GM12872 (cell line): ENCODE results near the gene DBN1.

Source experiments
- CTCF ChIP-seq: IDR thresholded peaks from 3 replicates; pipeline ENCODE4 v1.5.1; 2011; ENCODE audit warnings: low read depth, mild to moderate bottlenecking, low read length, moderate library complexity; ENCODE audit not compliant: insufficient read depth

Gene DBN1

GRCh38 chr5:177447066-177447610 lies 26.3 kb downstream of the DBN1 start:
- TF ChIP-seq CTCF: no peak

GRCh38 chr5:177446200-177447065 lies 27.0 kb downstream of the DBN1 start, which contains the start of gene PRR7:
Gene PRR7, plus strand, starts transcription at chr5:177446814. Its CDS starts 8,254 bp downstream, at chr5:177455068.
- TF ChIP-seq CTCF: no peak

GRCh38 chr5:177445917-177446199 lies 27.6 kb downstream of the DBN1 start:
- no peak for TF ChIP-seq CTCF

- no peak for TF ChIP-seq CTCF
These were observed 28.1 kb downstream of the DBN1 start for GRCh38 chr5:177445052-177445916.

- no peak for TF ChIP-seq CTCF
These were observed 29.1 kb downstream of the DBN1 start for GRCh38 chr5:177444106-177445051.

- no peak for TF ChIP-seq CTCF
These were observed 30.1 kb downstream of the DBN1 start for GRCh38 chr5:177443144-177443983.
